Measurements from ENCODE around the gene ARHGEF35. TPM values are rescaled to one million over a fixed set of nuclear protein-coding genes. Genes with fewer than 3 reads are reported as not detected.

The ARHGEF35 gene
- total RNA-seq (2022; extraction: Qiagen RNA extraction; ENCODE audit: low read depth), result 0.23 to 0.44 TPM (median 0.38 TPM) in 5 replicates

GRCh38 chr7:144195212-144195872, at the start of gene ARHGEF35:
TSS of gene ARHGEF35 (minus strand) at chr7:144195833. CDS start at chr7:144188383, 7,450 bp downstream.

DNA sequence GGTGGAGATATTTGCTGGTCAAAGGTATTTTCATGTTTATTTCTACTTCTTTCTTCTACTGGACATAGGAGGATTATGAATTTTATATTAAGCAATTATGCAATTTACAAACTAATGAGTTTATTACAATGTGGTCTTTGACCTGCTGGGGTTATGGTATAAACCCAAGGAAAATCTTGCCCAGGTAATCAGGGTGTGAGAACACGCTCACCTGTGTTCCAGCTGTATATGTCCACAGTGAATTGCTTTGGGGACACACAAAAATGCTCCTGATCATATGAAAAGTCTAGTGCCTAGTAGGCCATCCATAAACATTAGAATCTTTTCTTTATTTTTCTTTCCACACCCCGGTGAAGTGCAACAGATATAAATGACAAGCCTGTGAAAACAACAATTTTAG, 43.7 kb upstream of the ARHGEF35 start, which contains the start of gene OR2A42:
Gene OR2A42 (minus strand): TSS at position 241 of the 400 bp plus-strand sequence. CDS start 6,762 bp downstream, outside the sequence.

DNA sequence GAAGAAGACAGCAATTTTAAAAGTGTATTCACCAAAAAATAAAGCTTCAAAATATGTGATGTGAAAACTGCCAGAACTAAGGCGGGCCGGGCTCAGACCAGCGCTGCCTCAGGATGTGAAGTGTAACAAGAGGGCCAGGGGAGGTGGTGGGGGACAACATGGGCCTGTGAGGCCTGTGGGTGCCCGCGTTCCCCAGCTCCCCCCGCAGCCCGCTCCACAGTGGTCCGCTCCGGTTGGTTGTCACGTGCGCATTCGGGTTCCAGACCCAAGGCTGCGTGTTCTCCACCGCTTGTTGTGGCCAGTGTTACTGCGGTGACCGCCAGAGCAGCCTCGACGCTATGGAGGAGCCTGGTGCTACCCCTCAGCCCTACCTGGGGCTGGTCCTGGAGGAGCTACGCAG, 12.5 kb downstream of the ARHGEF35 start, which contains the start of gene CTAGE4:
Gene CTAGE4 (plus strand): TSS at position 301 of the 400 bp plus-strand sequence. CDS start 38 bp downstream, at position 339.

Other genes with a start within 250 kb of the ARHGEF35 start
- gene OR2F1, start 241.0 kb downstream of the ARHGEF35 start, total RNA-seq (2022; extraction: Qiagen RNA extraction; ENCODE audit: low read depth), result not detected in 5 replicates
- not detected in 5 replicates for gene OR6B1, start 195.5 kb downstream of the ARHGEF35 start, total RNA-seq (2022; extraction: Qiagen RNA extraction; ENCODE audit: low read depth)
- gene OR2A5, start 146.9 kb downstream of the ARHGEF35 start, total RNA-seq (2022; extraction: Qiagen RNA extraction; ENCODE audit: low read depth), result not detected in 5 replicates
- gene OR2A25, start 126.0 kb downstream of the ARHGEF35 start, total RNA-seq (2022; extraction: Qiagen RNA extraction; ENCODE audit: low read depth), result not detected in 5 replicates
- gene OR2A12, start 109.6 kb downstream of the ARHGEF35 start, total RNA-seq (2022; extraction: Qiagen RNA extraction; ENCODE audit: low read depth), result not detected in 5 replicates
- gene OR2A2, start 86.2 kb downstream of the ARHGEF35 start, total RNA-seq (2022; extraction: Qiagen RNA extraction; ENCODE audit: low read depth), result not detected in 5 replicates
- gene OR2A14, start 72.7 kb downstream of the ARHGEF35 start, total RNA-seq (2022; extraction: Qiagen RNA extraction; ENCODE audit: low read depth), result not detected in 5 replicates
- not detected in 5 replicates for gene CTAGE4, start 12.4 kb downstream of the ARHGEF35 start, total RNA-seq (2022; extraction: Qiagen RNA extraction; ENCODE audit: low read depth)
- not detected in 5 replicates for gene OR2A42, start 43.8 kb upstream of the ARHGEF35 start, total RNA-seq (2022; extraction: Qiagen RNA extraction; ENCODE audit: low read depth)
- not detected in 5 replicates for gene OR2A7, start 69.0 kb upstream of the ARHGEF35 start, total RNA-seq (2022; extraction: Qiagen RNA extraction; ENCODE audit: low read depth)
- gene CTAGE8, start 73.5 kb upstream of the ARHGEF35 start, total RNA-seq (2022; extraction: Qiagen RNA extraction; ENCODE audit: low read depth), result not detected in 5 replicates
- not detected in 5 replicates for gene OR2A1, start 116.6 kb upstream of the ARHGEF35 start, total RNA-seq (2022; extraction: Qiagen RNA extraction; ENCODE audit: low read depth)
- gene ARHGEF5, start 159.6 kb upstream of the ARHGEF35 start, total RNA-seq (2022; extraction: Qiagen RNA extraction; ENCODE audit: low read depth), result 1.6 to 2.1 TPM (median 1.7 TPM) in 5 replicates
- not detected in 5 replicates for gene NOBOX, start 207.9 kb upstream of the ARHGEF35 start, total RNA-seq (2022; extraction: Qiagen RNA extraction; ENCODE audit: low read depth)

All from A549 treated with DMSO at 1 μM for 4 hours (cell line).